Testis (tissue), 2 donors: Measurements from ENCODE around the gene MNT.

ENCODE experiments used
- CTCF ChIP-seq, 3 experiments: fragments of 450-650 bp in 2 of 3; fragments of 200-600 bp in 1 of 3; sonication (generic) in 1 of 3; IDR thresholded peaks; one replicate each; pipeline ENCODE4 v1.5.1; 2016 to 2019; ENCODE audit warnings: antibody characterized with exemption in 3 of 3, mild to moderate bottlenecking in 2 of 3, moderate library complexity in 1 of 3
- POLR2A ChIP-seq: fragments of 450-650 bp; IDR thresholded peaks from one replicate; pipeline ENCODE4 v1.6.1; 2017; ENCODE audit warnings: antibody characterized with exemption, mild to moderate bottlenecking, moderate library complexity

DNA sequence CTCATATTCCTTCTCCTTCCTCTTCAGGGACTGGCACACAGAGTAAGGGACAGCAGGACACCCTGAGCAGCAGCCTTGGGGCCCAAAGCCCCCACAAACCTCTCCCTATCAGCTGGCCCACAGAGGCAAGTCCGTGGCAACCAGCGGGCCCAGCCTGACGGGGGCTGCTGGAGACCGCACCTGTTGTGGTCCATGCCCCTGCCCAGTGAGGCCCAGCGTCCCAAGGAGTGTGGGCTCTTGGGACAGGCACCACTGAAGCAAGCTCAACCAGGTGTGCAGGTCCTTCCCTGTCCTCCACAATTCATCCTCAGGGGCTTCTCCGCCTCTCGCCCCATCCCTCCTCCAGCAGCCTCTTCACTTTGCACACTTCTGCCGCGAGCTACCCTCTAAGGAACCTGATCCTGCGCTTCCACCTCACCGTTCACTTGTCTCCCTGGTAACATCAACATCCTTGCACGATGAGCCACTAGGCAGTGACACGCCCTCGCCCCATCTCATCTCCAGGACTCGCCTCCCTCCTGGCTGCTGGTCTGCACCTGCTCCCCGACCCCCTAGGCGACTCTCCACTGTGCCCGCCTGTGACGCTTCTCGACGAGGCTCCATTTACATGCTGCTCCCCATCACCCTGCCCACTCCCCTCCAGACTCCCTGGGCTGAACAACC, 12.7 kb downstream of the MNT start:
- TF ChIP-seq CTCF (IDR thresholded peaks at IDR 0.05), result no peak
- no peak for TF ChIP-seq POLR2A
